Measurements from ENCODE around the gene FNIP1. TPM values are rescaled to one million over a fixed set of nuclear protein-coding genes. Genes with fewer than 3 reads are reported as not detected.
A peak's percentile ranks its signal among the peaks of the same experiment; 100 is the strongest.
"Not testable (repeated sequence)": the region's sequence is repeated elsewhere in the genome, so short reads cannot be mapped to it uniquely, and the experiment has no call there.

Gene FNIP1
- total and polyA plus RNA-seq, 2 donors (not counting 1 experiment from before 2014, with no cell fraction given): 10.3 to 52.8 TPM

DNA sequence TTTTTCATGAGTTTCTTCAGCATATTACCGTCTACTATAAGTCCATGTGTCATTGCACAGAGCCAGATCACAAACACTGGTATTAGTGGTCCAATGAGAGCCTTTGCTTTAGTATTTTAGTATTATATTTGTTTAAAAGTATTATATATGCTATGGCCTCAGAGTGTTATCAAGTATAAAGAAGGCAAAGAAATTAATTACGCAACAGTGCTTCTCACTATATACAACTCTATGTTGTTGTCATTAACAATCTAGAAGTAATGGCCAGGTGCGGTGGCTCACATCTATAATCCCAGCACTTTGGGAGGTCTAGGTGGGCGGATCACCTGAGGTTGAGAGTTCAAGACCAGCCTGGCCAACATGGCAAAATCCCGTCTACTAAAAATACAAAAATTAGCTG is 114.6 kb downstream of the FNIP1 start:
- DNase-seq (no peak), ATAC-seq (ENCODE audit: low read depth) (no peak)
- peaks cover 16% of the 10 kb centered on the region for H3K4me1 Mint-ChIP-seq
- H2AFZ ChIP-seq (ENCODE audit: insufficient read depth, low read depth, low read length, poor library complexity, severe bottlenecking): no peak overlapping the region
- ChIA-PET POLR2A (no interaction called here), CTCF (no interaction called here)
- H3K4me3 ChIP-seq (ENCODE audit: control extremely low read depth in 1 of 5, extremely low read depth in 1 of 5, insufficient read depth in 1 of 5, low read depth in 2 of 5, low read length in 4 of 5): peak overlapping the region in 1 of 5 experiments; percentile 13
- no peak overlapping the region for H3K4me2 ChIP-seq (replicated peaks; ENCODE audit: low read depth, low read length, poor library complexity, severe bottlenecking)
- WGBS (ENCODE audit: insufficient coverage): 100% methylated on average over 2 of the region's 5 CpGs
- H3K9ac ChIP-seq (ENCODE audit: low read length): no peak overlapping the region
- peaks cover 16% of the 10 kb centered on the region in 2 donors for H3K4me1 ChIP-seq (ENCODE audit: control insufficient read depth in 2 of 2, insufficient read depth in 2 of 2, low read length in 2 of 2)
- H3K4me3 Mint-ChIP-seq: no peak overlapping the region
- peaks cover 3 to 25% of the 10 kb centered on the region in 2 experiments for H3K36me3 ChIP-seq (replicated peaks in 1 of 2; ENCODE audit: control extremely low read depth in 1 of 2, control insufficient read depth in 1 of 2, extremely low read depth in 1 of 2, insufficient read depth in 2 of 2, low read length in 1 of 2)
- H3K9me3 Mint-ChIP-seq (ENCODE audit: insufficient read depth): no peaks in the 10 kb centered on the region
- peak overlapping the region; percentile 46 to 78 for H3K27ac ChIP-seq (ENCODE audit: low read length in 2 of 2)
- H3K79me2 ChIP-seq (ENCODE audit: control insufficient read depth, insufficient read depth, low read length): peaks cover 7% of the 10 kb centered on the region
- no peaks in the 10 kb centered on the region for H3K9me3 ChIP-seq (ENCODE audit: control extremely low read depth in 1 of 3, control insufficient read depth in 2 of 3, insufficient read depth in 1 of 3, low read length in 2 of 3)
- H3K27ac Mint-ChIP-seq: no peak overlapping the region
- no peak for TF ChIP-seq EZH2 (IDR thresholded peaks at IDR 0.05; ENCODE audit: borderline replicate concordance, insufficient read depth, low read depth, low read length, poor library complexity, severe bottlenecking)
- TF ChIP-seq, protein P1, sequence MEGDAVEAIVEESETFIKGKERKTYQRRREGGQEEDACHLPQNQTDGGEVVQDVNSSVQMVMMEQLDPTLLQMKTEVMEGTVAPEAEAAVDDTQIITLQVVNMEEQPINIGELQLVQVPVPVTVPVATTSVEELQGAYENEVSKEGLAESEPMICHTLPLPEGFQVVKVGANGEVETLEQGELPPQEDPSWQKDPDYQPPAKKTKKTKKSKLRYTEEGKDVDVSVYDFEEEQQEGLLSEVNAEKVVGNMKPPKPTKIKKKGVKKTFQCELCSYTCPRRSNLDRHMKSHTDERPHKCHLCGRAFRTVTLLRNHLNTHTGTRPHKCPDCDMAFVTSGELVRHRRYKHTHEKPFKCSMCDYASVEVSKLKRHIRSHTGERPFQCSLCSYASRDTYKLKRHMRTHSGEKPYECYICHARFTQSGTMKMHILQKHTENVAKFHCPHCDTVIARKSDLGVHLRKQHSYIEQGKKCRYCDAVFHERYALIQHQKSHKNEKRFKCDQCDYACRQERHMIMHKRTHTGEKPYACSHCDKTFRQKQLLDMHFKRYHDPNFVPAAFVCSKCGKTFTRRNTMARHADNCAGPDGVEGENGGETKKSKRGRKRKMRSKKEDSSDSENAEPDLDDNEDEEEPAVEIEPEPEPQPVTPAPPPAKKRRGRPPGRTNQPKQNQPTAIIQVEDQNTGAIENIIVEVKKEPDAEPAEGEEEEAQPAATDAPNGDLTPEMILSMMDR (IDR thresholded peaks at IDR 0.05): no peak
- no peaks in the 10 kb centered on the region for H3K27me3 Mint-ChIP-seq
- intact Hi-C loops (cut with micrococcal nuclease): loop anchor here (5.0 kb wide), 1 partner anchor 45 kb away; the partner anchor contains the start of gene RAPGEF6
- no peaks in the 10 kb centered on the region for H4K20me1 ChIP-seq (ENCODE audit: control insufficient read depth, insufficient read depth, low read length, poor library complexity, severe bottlenecking)
- H3K27me3 ChIP-seq (replicated peaks in 1 of 4; ENCODE audit: control extremely low read depth in 1 of 4, control insufficient read depth in 3 of 4, insufficient read depth in 4 of 4, low read length in 3 of 4): no peaks in the 10 kb centered on the region

DNA sequence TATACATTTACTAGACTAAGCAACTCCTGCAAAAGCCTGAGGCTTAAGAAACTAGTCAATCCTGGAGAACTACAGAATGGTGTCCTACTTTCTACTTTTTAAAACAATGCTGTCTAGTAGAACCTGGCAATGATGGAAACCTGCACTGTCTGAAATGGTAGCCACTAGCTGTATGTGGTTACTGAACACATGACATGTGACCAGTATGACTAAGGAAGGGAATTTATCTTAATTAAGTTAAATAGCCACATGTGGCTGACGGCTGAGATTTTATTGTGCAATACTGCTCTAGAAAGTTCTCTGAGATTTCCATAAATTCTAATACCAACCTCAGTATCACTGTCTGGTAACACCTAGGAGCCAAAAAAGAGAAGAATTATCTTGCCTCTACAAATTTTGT is 116.9 kb downstream of the FNIP1 start:
- Mint-ChIP-seq H3K4me1 (peaks cover 18% of the 10 kb centered on the region), H3K9me3 (ENCODE audit: insufficient read depth) (no peaks in the 10 kb centered on the region), H3K4me3 (no peak overlapping the region), H3K27ac (no peak overlapping the region), H3K27me3 (no peaks in the 10 kb centered on the region)
- Histone ChIP-seq H3K27ac (ENCODE audit: low read length in 2 of 2) (no peak overlapping the region), H3K9ac (ENCODE audit: low read length) (no peak overlapping the region), H3K36me3 (replicated peaks in 1 of 2; ENCODE audit: control extremely low read depth in 1 of 2, control insufficient read depth in 1 of 2, extremely low read depth in 1 of 2, insufficient read depth in 2 of 2, low read length in 1 of 2) (peaks cover 4 to 44% of the 10 kb centered on the region in 2 experiments), H3K79me2 (ENCODE audit: control insufficient read depth, insufficient read depth, low read length) (peaks cover 7% of the 10 kb centered on the region), H3K4me2 (replicated peaks; ENCODE audit: low read depth, low read length, poor library complexity, severe bottlenecking) (no peak overlapping the region), H2AFZ (ENCODE audit: insufficient read depth, low read depth, low read length, poor library complexity, severe bottlenecking) (no peak overlapping the region), H3K27me3 (replicated peaks in 1 of 4; ENCODE audit: control extremely low read depth in 1 of 4, control insufficient read depth in 3 of 4, insufficient read depth in 4 of 4, low read length in 3 of 4) (no peaks in the 10 kb centered on the region), H3K4me3 (ENCODE audit: control extremely low read depth in 1 of 5, extremely low read depth in 1 of 5, insufficient read depth in 1 of 5, low read depth in 2 of 5, low read length in 4 of 5) (no peak overlapping the region), H3K9me3 (ENCODE audit: control extremely low read depth in 1 of 3, control insufficient read depth in 2 of 3, insufficient read depth in 1 of 3, low read length in 2 of 3) (no peaks in the 10 kb centered on the region), H3K4me1 (ENCODE audit: control insufficient read depth in 2 of 2, insufficient read depth in 2 of 2, low read length in 2 of 2) (peaks cover 16% of the 10 kb centered on the region in 2 donors), H4K20me1 (ENCODE audit: control insufficient read depth, insufficient read depth, low read length, poor library complexity, severe bottlenecking) (no peaks in the 10 kb centered on the region)
- no CpG with 5 or more reads among the region's 1 CpG for WGBS (ENCODE audit: insufficient coverage)
- intact Hi-C loops (cut with micrococcal nuclease): loop anchor here (5.0 kb wide), 1 partner anchor 43 kb away; the partner anchor contains the start of gene RAPGEF6
- no peak for DNase-seq
- POLR2A ChIA-PET: no interaction called here
- no peak for ATAC-seq (ENCODE audit: low read depth)
- CTCF ChIA-PET: no interaction called here
- TF ChIP-seq, protein P1 (IDR thresholded peaks at IDR 0.05): no peak
- TF ChIP-seq EZH2 (IDR thresholded peaks at IDR 0.05; ENCODE audit: borderline replicate concordance, insufficient read depth, low read depth, low read length, poor library complexity, severe bottlenecking): no peak

DNA sequence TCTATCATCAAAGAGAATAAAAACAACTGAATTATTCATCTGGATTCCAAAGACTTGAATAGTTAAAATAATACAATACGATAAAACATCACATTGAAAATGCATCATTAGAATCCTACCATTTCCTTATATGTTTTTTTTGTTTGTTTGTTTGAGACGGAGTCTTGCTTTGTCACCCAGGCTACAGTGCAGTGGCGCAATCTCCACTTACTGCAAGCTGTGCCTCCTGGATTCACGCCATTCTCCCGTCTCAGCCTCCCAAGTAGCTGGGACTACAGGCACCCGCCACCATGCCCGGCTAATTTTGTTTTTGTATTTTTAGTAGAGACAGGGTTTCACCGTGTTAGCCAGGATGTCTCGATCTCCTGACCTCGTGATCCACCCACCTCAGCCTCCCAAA is 118.5 kb downstream of the FNIP1 start:
- H3K9ac ChIP-seq (ENCODE audit: low read length); H3K27me3 Mint-ChIP-seq; CTCF ChIA-PET; H3K9me3 ChIP-seq (ENCODE audit: control extremely low read depth in 1 of 3, control insufficient read depth in 2 of 3, insufficient read depth in 1 of 3, low read length in 2 of 3); H2AFZ ChIP-seq (ENCODE audit: insufficient read depth, low read depth, low read length, poor library complexity, severe bottlenecking); ATAC-seq (ENCODE audit: low read depth); POLR2A ChIA-PET; H3K9me3 Mint-ChIP-seq (ENCODE audit: insufficient read depth); intact Hi-C loops (cut with micrococcal nuclease); H3K27ac Mint-ChIP-seq; H3K4me3 Mint-ChIP-seq; H3K79me2 ChIP-seq (ENCODE audit: control insufficient read depth, insufficient read depth, low read length); H3K4me3 ChIP-seq (ENCODE audit: control extremely low read depth in 1 of 5, extremely low read depth in 1 of 5, insufficient read depth in 1 of 5, low read depth in 2 of 5, low read length in 4 of 5); H3K27me3 ChIP-seq (replicated peaks in 1 of 4; ENCODE audit: control extremely low read depth in 1 of 4, control insufficient read depth in 3 of 4, insufficient read depth in 4 of 4, low read length in 3 of 4); H3K4me2 ChIP-seq (replicated peaks; ENCODE audit: low read depth, low read length, poor library complexity, severe bottlenecking); H3K27ac ChIP-seq (ENCODE audit: low read length in 2 of 2); H4K20me1 ChIP-seq (ENCODE audit: control insufficient read depth, insufficient read depth, low read length, poor library complexity, severe bottlenecking); DNase-seq: not testable (repeated sequence)
- H3K4me1 Mint-ChIP-seq: peaks cover 22% of the 10 kb centered on the region
- Histone ChIP-seq H3K4me1 (ENCODE audit: control insufficient read depth in 2 of 2, insufficient read depth in 2 of 2, low read length in 2 of 2) (peaks cover 17 to 23% of the 10 kb centered on the region in 2 donors), H3K36me3 (replicated peaks in 1 of 2; ENCODE audit: control extremely low read depth in 1 of 2, control insufficient read depth in 1 of 2, extremely low read depth in 1 of 2, insufficient read depth in 2 of 2, low read length in 1 of 2) (peaks cover 11 to 55% of the 10 kb centered on the region in 2 experiments)
- 100% methylated on average over 2 of the region's 10 CpGs for WGBS (ENCODE audit: insufficient coverage)
